SK-N-SH (cell line): ENCODE measurements around the gene LRFN4. TPM values are rescaled to one million over a fixed set of nuclear protein-coding genes. Genes with fewer than 3 reads are reported as not detected.

Source experiments
- CTCF ChIA-PET: fragments of 300-600, 350-600 bp; formaldehyde crosslinking; extraction: SDS; loops from one replicate; lab custom pipeline; 2021; lab: Yijun Ruan, JAX
- POLR2A ChIA-PET: fragments of 350-600 bp; sonication (Branson Sonifier 250); formaldehyde crosslinking; extraction: SDS; loops from one replicate; lab custom pipeline; 2020; ENCODE audit warnings: antibody characterized with exemption, inconsistent platforms; lab: Yijun Ruan, JAX
- DNase-seq: peaks from one replicate; pipeline ENCODE4 v3.0.0; 2012
- H2AFZ ChIP-seq: fragments of 200-600 bp; sonication (generic); 2 replicates; pipeline ENCODE4 v1.8.1; 2016; ENCODE audit warnings: antibody characterized with exemption, mild to moderate bottlenecking, low read depth
- H3F3A ChIP-seq: fragments of 200-600 bp; sonication (generic); replicated peaks from 2 replicates; pipeline ENCODE3; 2016; ENCODE audit warnings: antibody characterized with exemption, mild to moderate bottlenecking; ENCODE audit not compliant: insufficient read depth
- H3K27ac ChIP-seq, 2 experiments: fragments of 200-500 bp in 1 of 2; fragments of 200-600 bp in 1 of 2; sonication (Bioruptor generic) in 1 of 2; sonication (generic), shearing (Covaris generic) in 1 of 2; 2 replicates each; pipeline versions ENCODE4 v1.5.1 to v1.6.1; 2014 to 2016; ENCODE audit warnings: low read depth in 2 of 2, inconsistent platforms in 1 of 2, low read length in 1 of 2, mild to moderate bottlenecking in 1 of 2, mixed read lengths in 1 of 2
- H3K27me3 ChIP-seq: fragments of 200-600 bp; sonication (generic), shearing (Covaris generic); 2 replicates; pipeline ENCODE4 v1.6.1; 2016; ENCODE audit warnings: mixed run types; ENCODE audit not compliant: insufficient read depth
- H3K36me3 ChIP-seq, 2 experiments: fragments of 200-500 bp in 1 of 2; fragments of 200-600 bp in 1 of 2; sonication (Bioruptor generic) in 1 of 2; sonication (generic) in 1 of 2; replicated peaks in 1 of 2; 2 replicates each; pipeline versions ENCODE3 to v1.5.1; 2014 to 2016; ENCODE audit warnings: low read length in 1 of 2, mild to moderate bottlenecking in 1 of 2; ENCODE audit not compliant: insufficient read depth in 2 of 2, control insufficient read depth in 1 of 2
- H3K4me1 ChIP-seq, 2 experiments: fragments of 200-500 bp in 1 of 2; fragments of 200-600 bp in 1 of 2; sonication (Bioruptor generic) in 1 of 2; sonication (generic), shearing (Covaris generic) in 1 of 2; 2 replicates each; pipeline versions ENCODE4 v1.5.1 to v1.6.1; 2014 to 2016; ENCODE audit warnings: low read depth in 1 of 2, low read length in 1 of 2, mixed run types in 1 of 2; ENCODE audit not compliant: insufficient read depth in 2 of 2, control insufficient read depth in 1 of 2
- H3K4me2 ChIP-seq: fragments of 200-600 bp; sonication (generic), shearing (Covaris generic); 2 replicates; pipeline ENCODE4 v1.6.1; 2017; ENCODE audit warnings: mixed run types
- H3K4me3 ChIP-seq, 2 experiments: fragments of 200-500 bp in 1 of 2; fragments of 200-600 bp in 1 of 2; sonication (Bioruptor generic) in 1 of 2; sonication (generic), shearing (Covaris generic) in 1 of 2; 2 replicates each; pipeline versions ENCODE4 v1.5.1 to v1.8.1; 2014 to 2016; ENCODE audit warnings: low read depth in 2 of 2, inconsistent platforms in 1 of 2, low read length in 1 of 2, mild to moderate bottlenecking in 1 of 2, mixed read lengths in 1 of 2, moderate library complexity in 1 of 2
- H3K79me2 ChIP-seq: fragments of 200-600 bp; sonication (generic); 2 replicates; pipeline ENCODE4 v1.8.1; 2017; ENCODE audit warnings: mild to moderate bottlenecking; ENCODE audit not compliant: insufficient read depth
- H3K9ac ChIP-seq: fragments of 200-600 bp; sonication (generic); 2 replicates; pipeline ENCODE4 v1.6.1; 2017; ENCODE audit warnings: mixed run types
- H3K9me2 ChIP-seq: fragments of 200-600 bp; sonication (generic); 2 replicates; pipeline ENCODE4 v1.6.1; 2017; ENCODE audit warnings: mixed run types
- H3K9me3 ChIP-seq: fragments of 200-600 bp; sonication (generic); 2 replicates; pipeline ENCODE4 v1.6.1; 2017; ENCODE audit warnings: mixed run types, mild to moderate bottlenecking, moderate library complexity
- H4K20me1 ChIP-seq: fragments of 200-600 bp; sonication (generic); 2 replicates; pipeline ENCODE4 v1.6.1; 2017; ENCODE audit warnings: mild to moderate bottlenecking, mixed run types; ENCODE audit not compliant: insufficient read depth
- ELF1 ChIP-seq: IDR thresholded peaks from 2 replicates; pipeline ENCODE4 v1.4.0; 2012
- FOSL2 ChIP-seq: IDR thresholded peaks from 2 replicates; pipeline ENCODE4 v1.4.0; 2012; ENCODE audit warnings: low read depth, mild to moderate bottlenecking, moderate library complexity, borderline replicate concordance
- FOXJ3 ChIP-seq: sonication (generic); formaldehyde crosslinking; IDR thresholded peaks from 2 replicates; pipeline ENCODE4 v1.5.1; 2020; ENCODE audit warnings: mild to moderate bottlenecking, missing genetic modification reagents
- FOXM1 ChIP-seq: IDR thresholded peaks from 2 replicates; pipeline ENCODE4 v1.4.0; 2012; ENCODE audit warnings: low read depth, mild to moderate bottlenecking
- GABPA ChIP-seq: IDR thresholded peaks from 2 replicates; pipeline ENCODE4 v1.4.0; 2012; ENCODE audit warnings: low read depth, mild to moderate bottlenecking
- JUND ChIP-seq: IDR thresholded peaks from 2 replicates; pipeline ENCODE4 v1.4.0; 2012
- MEF2A ChIP-seq: IDR thresholded peaks from 2 replicates; pipeline ENCODE4 v1.4.0; 2012; ENCODE audit warnings: low read depth, borderline replicate concordance
- NFIC ChIP-seq: IDR thresholded peaks from 2 replicates; pipeline ENCODE4 v1.4.0; 2012; ENCODE audit warnings: borderline replicate concordance
- RAD21 ChIP-seq: IDR thresholded peaks from 2 replicates; pipeline ENCODE4 v1.6.1; 2012; ENCODE audit warnings: mild to moderate bottlenecking, low read length
- RFX5 ChIP-seq: IDR thresholded peaks from 2 replicates; pipeline ENCODE4 v1.6.1; 2012; ENCODE audit warnings: mild to moderate bottlenecking, improper control_type of control experiment, low read length
- RXRA ChIP-seq: IDR thresholded peaks from 2 replicates; pipeline ENCODE4 v1.4.0; 2012; ENCODE audit warnings: low read depth, mild to moderate bottlenecking, borderline replicate concordance
- SMC3 ChIP-seq: IDR thresholded peaks from 2 replicates; pipeline ENCODE4 v1.6.1; 2012; ENCODE audit warnings: low read depth, low read length, improper control_type of control experiment
- TAF1 ChIP-seq: IDR thresholded peaks from 2 replicates; pipeline ENCODE4 v1.6.1; 2012; ENCODE audit warnings: low read depth, mild to moderate bottlenecking, low read length, moderate library complexity, borderline replicate concordance
- TCF12 ChIP-seq: IDR thresholded peaks from 2 replicates; pipeline ENCODE4 v1.4.0; 2012
- WGBS: methylation state at CpG from one replicate; pipeline ENCODE4 v1.1.6; 2017; ENCODE audit warnings: low lambda C conversion rate; 5-methylcytosine and 5-hydroxymethylcytosine counted together
- polyA plus RNA-seq, 3 experiments: library from polyadenylated mRNA; depleted of rRNA; stranded (reverse); fragments of >200 nt; gene quantifications; 2 replicates each; pipeline ENCODE4 v1.2.3, GENCODE V29; 2012
- TF ChIP-seq, protein P1 (sequence below): IDR thresholded peaks from 2 replicates; pipeline ENCODE4 v1.4.0; 2012; ENCODE audit warnings: low read depth
- TF ChIP-seq, protein P2 (sequence below): IDR thresholded peaks from 2 replicates; pipeline ENCODE4 v1.4.0; 2012; ENCODE audit warnings: low read depth, borderline replicate concordance

LRFN4 gene
- polyA plus RNA-seq, 1 of the 3 experiments (the other 2 are of a cell fraction), result 15.9 TPM

DNA sequence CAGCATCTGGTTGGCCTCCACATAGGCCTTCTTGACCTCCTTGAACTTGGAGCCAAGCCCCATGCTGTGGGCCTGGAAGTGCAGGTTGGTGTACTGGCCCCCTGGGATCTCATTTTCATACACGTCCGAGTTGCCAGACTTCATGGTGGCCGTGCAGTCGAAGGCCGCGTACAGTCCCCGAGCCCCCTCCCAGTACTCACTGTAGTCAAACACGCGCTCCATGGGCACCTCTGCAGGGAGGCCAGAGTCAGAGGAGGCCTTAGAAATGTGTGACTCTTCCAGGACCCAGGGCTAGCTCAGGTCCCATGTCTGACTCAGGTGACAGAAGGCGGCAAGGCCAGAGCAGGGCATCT lies 6.7 kb upstream of the LRFN4 start:
- WGBS, result 98% methylated on average over 8 of the region's 10 CpGs
- CTCF ChIA-PET, result no interaction called here

DNA sequence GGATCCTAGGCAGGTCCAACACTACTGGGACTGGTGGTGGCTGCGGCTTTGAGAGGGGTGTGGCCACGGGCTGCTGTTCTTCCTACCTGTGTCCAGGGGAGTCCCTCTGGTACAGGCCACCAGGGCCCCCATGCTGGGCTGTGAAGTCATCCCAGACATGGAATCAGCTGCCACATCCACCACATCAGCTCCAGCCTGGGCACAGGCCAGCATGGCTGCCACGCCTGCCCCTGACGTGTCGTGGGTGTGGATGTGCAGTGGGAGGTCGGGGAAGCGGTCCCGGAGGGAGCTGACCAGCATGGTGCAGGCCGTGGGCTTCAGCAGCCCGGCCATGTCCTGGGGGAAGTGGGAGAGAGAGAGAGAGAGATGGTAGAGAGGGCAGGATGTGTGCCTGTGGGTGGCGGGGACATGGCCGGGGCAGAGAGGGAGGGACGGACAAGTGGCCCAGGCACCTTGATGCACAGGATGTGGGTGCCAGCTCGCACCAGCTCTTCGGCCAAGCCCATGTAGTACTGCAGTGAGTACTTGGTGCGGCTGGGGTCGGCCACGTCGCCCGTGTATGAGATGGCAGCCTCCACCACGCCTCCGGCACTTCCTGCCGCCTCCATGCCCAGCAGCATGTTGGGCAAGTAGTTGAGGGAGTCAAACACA lies 6.2 kb upstream of the LRFN4 start:
- Histone ChIP-seq H3K79me2 (no peaks in the 10 kb centered on the region; the same call in 1 of the 2 replicates), H4K20me1 (no peaks in the 10 kb centered on the region), H3F3A (no peaks in the 10 kb centered on the region), H3K9me2 (no peaks in the 10 kb centered on the region), H3K27me3 (no peaks in the 10 kb centered on the region), H3K9ac (no peak overlapping the region), H3K4me3 (no peak overlapping the region), H3K27ac (no peak overlapping the region), H3K9me3 (no peaks in the 10 kb centered on the region), H3K4me2 (no peak overlapping the region), H3K36me3 (peaks cover 0 to 26% of the 10 kb centered on the region in 2 experiments), H3K4me1 (peaks cover 0 to 2% of the 10 kb centered on the region in 2 experiments; a peak in 1 of 4 replicates), H2AFZ (no peak overlapping the region)
- 96% methylated on average over 13 of the region's 23 CpGs for WGBS
- CTCF ChIA-PET, result interaction anchor here (0.7 to 1.7 kb wide), 2 partner anchors 33 to 125 kb away, joined by 3 to 9 read pairs; no protein-coding TSS in a partner anchor
- POLR2A ChIA-PET, result no interaction called here
- peak; percentile 22 for DNase-seq
- TF ChIP-seq RAD21 (no peak), RXRA (no peak), ELF1 (no peak), FOXM1 (no peak), GABPA (no peak)
- TF ChIP-seq, protein P1, sequence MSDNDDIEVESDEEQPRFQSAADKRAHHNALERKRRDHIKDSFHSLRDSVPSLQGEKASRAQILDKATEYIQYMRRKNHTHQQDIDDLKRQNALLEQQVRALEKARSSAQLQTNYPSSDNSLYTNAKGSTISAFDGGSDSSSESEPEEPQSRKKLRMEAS, result no peak

More for the DNA sequence above, 6.7 kb upstream of the LRFN4 start:
- peaks cover 3 to 30% of the 10 kb centered on the region in 2 experiments for H3K36me3 ChIP-seq
- H3F3A ChIP-seq, result no peaks in the 10 kb centered on the region
- peaks cover 0 to under 1% of the 10 kb centered on the region in 2 experiments; a peak in 1 of 4 replicates for H3K4me1 ChIP-seq
- H3K9me2 ChIP-seq, result no peaks in the 10 kb centered on the region
- H3K9me3 ChIP-seq, result no peaks in the 10 kb centered on the region
- no peak overlapping the region for H3K4me3 ChIP-seq
- DNase-seq, result peak; percentile 17
- no peak overlapping the region for H2AFZ ChIP-seq
- peaks cover under 1% of the 10 kb centered on the region; the same call in 1 of the 2 replicates for H3K79me2 ChIP-seq
- TF ChIP-seq SMC3 (no peak), FOXJ3 (CRISPR knock-in tag) (no peak), RAD21 (no peak), MEF2A (no peak)
- H3K27ac ChIP-seq, result no peak overlapping the region
- H3K9ac ChIP-seq, result no peak overlapping the region
- no peaks in the 10 kb centered on the region for H3K27me3 ChIP-seq
- POLR2A ChIA-PET, result no interaction called here
- H4K20me1 ChIP-seq, result no peaks in the 10 kb centered on the region
- no peak overlapping the region for H3K4me2 ChIP-seq

DNA sequence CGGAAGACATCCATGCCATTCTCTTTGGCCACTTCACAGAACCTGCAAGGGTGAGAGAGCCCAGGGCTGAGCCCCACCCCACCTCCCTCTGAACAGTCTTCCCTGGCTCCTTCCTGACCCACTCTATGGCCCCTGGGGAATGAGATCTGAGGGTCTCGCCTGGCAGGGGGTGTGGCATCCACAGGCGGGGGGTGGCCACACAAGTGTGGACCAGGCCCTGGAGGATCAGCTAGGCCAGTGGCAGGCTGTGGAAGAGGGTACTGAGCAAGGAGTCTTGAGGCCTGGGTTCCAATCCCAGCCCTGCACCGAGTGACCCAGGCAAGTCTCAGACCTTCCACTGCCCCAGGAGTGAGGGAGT lies 5.6 kb upstream of the LRFN4 start:
- CTCF ChIA-PET, result interaction anchor here (0.7 to 1.7 kb wide), 2 partner anchors 33 to 124 kb away, joined by 3 to 9 read pairs; no protein-coding TSS in a partner anchor
- H4K20me1 ChIP-seq, result no peaks in the 10 kb centered on the region
- TF ChIP-seq NFIC, result no peak
- TF ChIP-seq FOXM1, result no peak
- TF ChIP-seq JUND, result no peak
- no peak for TF ChIP-seq FOSL2
- no peak for TF ChIP-seq RFX5
- no peak for TF ChIP-seq TCF12
- TF ChIP-seq TAF1, result no peak
- TF ChIP-seq, protein P2, sequence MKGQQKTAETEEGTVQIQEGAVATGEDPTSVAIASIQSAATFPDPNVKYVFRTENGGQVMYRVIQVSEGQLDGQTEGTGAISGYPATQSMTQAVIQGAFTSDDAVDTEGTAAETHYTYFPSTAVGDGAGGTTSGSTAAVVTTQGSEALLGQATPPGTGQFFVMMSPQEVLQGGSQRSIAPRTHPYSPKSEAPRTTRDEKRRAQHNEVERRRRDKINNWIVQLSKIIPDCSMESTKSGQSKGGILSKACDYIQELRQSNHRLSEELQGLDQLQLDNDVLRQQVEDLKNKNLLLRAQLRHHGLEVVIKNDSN, result no peak
- no peak for TF ChIP-seq ELF1
- H3K79me2 ChIP-seq, result no peaks in the 10 kb centered on the region
- peaks cover 0 to 22% of the 10 kb centered on the region in 2 experiments for H3K36me3 ChIP-seq
- peaks cover 0 to 5% of the 10 kb centered on the region in 2 experiments; a peak in 1 of 4 replicates for H3K4me1 ChIP-seq
- H3K27me3 ChIP-seq, result no peaks in the 10 kb centered on the region
- no peak overlapping the region for H3K27ac ChIP-seq
- WGBS, result 100% methylated on average over 3 of the region's 4 CpGs
- H3K9me3 ChIP-seq, result no peaks in the 10 kb centered on the region
- H3K9me2 ChIP-seq, result no peaks in the 10 kb centered on the region
- POLR2A ChIA-PET, result no interaction called here
- DNase-seq, result peak; percentile 27
- H3K4me3 ChIP-seq, result no peak overlapping the region
- no peak overlapping the region for H3K9ac ChIP-seq
- no peak overlapping the region for H3K4me2 ChIP-seq
- no peak overlapping the region for H2AFZ ChIP-seq
- no peaks in the 10 kb centered on the region for H3F3A ChIP-seq
